SK-N-MC (cell line): ENCODE data around the gene EHD2.

Experiments
- EZH2 ChIP-seq: fragments of 200-600 bp; sonication (generic); IDR thresholded peaks from one replicate; pipeline ENCODE4 v1.6.1; 2017; ENCODE audit warnings: antibody characterized with exemption
- POLR2AphosphoS5 ChIP-seq: IDR thresholded peaks from 2 replicates; pipeline ENCODE4 v1.6.1; 2012; ENCODE audit warnings: mild to moderate bottlenecking, low read depth, low read length, borderline replicate concordance

- TF ChIP-seq POLR2AphosphoS5, result no peak
- no peak for TF ChIP-seq EZH2
Observed at GRCh38 chr19:47716270-47716937, 3.2 kb downstream of the EHD2 start.
